Mesothelial cell of epicardium (in vitro differentiated cells): ENCODE results near the gene CENPT. TPM values are rescaled to one million over a fixed set of nuclear protein-coding genes. Genes with fewer than 3 reads are reported as not detected.

Experiments used
- DNase-seq, 2 experiments: peaks; one replicate each; pipeline ENCODE4 v3.0.0; 2021; ENCODE audit warnings: low spot score in 2 of 2; ENCODE audit not compliant: unreplicated experiment in 2 of 2
- H3K27ac Mint-ChIP-seq: 2 replicates; pipeline ENCODE4 v1.8.0; 2021; ENCODE audit warnings: mixed read lengths
- H3K27me3 Mint-ChIP-seq: 2 replicates; pipeline ENCODE4 v1.8.0; 2021; ENCODE audit warnings: low read depth, mixed read lengths
- H3K36me3 Mint-ChIP-seq: 2 replicates; pipeline ENCODE4 v1.8.0; 2021; ENCODE audit warnings: mixed read lengths
- H3K4me1 Mint-ChIP-seq: 2 replicates; pipeline ENCODE4 v1.8.0; 2021; ENCODE audit warnings: mixed read lengths
- H3K4me3 Mint-ChIP-seq: 2 replicates; pipeline ENCODE4 v1.8.0; 2021; ENCODE audit warnings: mild to moderate bottlenecking, moderate library complexity, mixed read lengths
- H3K9me3 Mint-ChIP-seq: 2 replicates; pipeline ENCODE4 v1.8.0; 2021; ENCODE audit warnings: mixed read lengths
- CTCF ChIP-seq: fragments of 200-600 bp; sonication (generic); IDR thresholded peaks from one replicate; pipeline ENCODE4 v1.5.0; 2021; ENCODE audit warnings: antibody characterized with exemption; ENCODE audit not compliant: unreplicated experiment
- total RNA-seq: library from RNA; stranded (reverse); gene quantifications from 3 replicates; pipeline ENCODE4 v1.2.1, GENCODE V29; 2021

CENPT gene
- total RNA-seq, 1 donor from 2014 or later = 73.8 TPM

GRCh38 chr16:67853670-67854069 lies 6.2 kb upstream of the CENPT start:
- peaks cover 6% of the 10 kb centered on the region for H3K36me3 Mint-ChIP-seq
- no peak overlapping the region for H3K4me3 Mint-ChIP-seq
- peaks cover 12% of the 10 kb centered on the region for H3K4me1 Mint-ChIP-seq

GRCh38 chr16:67848118-67848517 lies 625 bp upstream of the CENPT start:
- H3K4me1 Mint-ChIP-seq = peaks cover 40% of the 10 kb centered on the region
- no peak for TF ChIP-seq CTCF
- no peaks in the 10 kb centered on the region for H3K27me3 Mint-ChIP-seq
- peak overlapping the region; percentile 98 for H3K27ac Mint-ChIP-seq
- H3K9me3 Mint-ChIP-seq = no peaks in the 10 kb centered on the region
- DNase-seq = no peak
- peaks cover 3% of the 10 kb centered on the region for H3K36me3 Mint-ChIP-seq
- H3K4me3 Mint-ChIP-seq = peak overlapping the region; percentile 81

More at GRCh38 chr16:67853670-67854069, 6.2 kb upstream of the CENPT start:
- Mint-ChIP-seq H3K9me3 (no peaks in the 10 kb centered on the region), H3K27me3 (no peaks in the 10 kb centered on the region), H3K27ac (no peak overlapping the region)
- no peak for DNase-seq
- no peak for TF ChIP-seq CTCF

- H3K27me3 Mint-ChIP-seq = no peaks in the 10 kb centered on the region
- peak within 1 kb of the TSS; percentile 81 for H3K4me3 Mint-ChIP-seq
- peak within 1 kb of the TSS; percentile 98 for H3K27ac Mint-ChIP-seq
- H3K9me3 Mint-ChIP-seq = no peaks in the 10 kb centered on the region
- H3K4me1 Mint-ChIP-seq = peaks cover 46% of the 10 kb centered on the region
- no peak for TF ChIP-seq CTCF
- peaks cover 3% of the 10 kb centered on the region for H3K36me3 Mint-ChIP-seq
- peak; percentile 94 to 95 for DNase-seq
Measured at GRCh38 chr16:67846320-67847063, 1.0 kb downstream of the CENPT start, which contains the start of gene NUTF2. TSS of gene NUTF2 (plus strand) at chr16:67846933. CDS start at chr16:67865131, 18,198 bp downstream.

GRCh38 chr16:67846063-67846319 lies 1.5 kb downstream of the CENPT start:
- no peak for TF ChIP-seq CTCF
- H3K4me1 Mint-ChIP-seq = peaks cover 50% of the 10 kb centered on the region
- H3K36me3 Mint-ChIP-seq = peaks cover 3% of the 10 kb centered on the region

GRCh38 chr16:67845291-67846062 lies 2.0 kb downstream of the CENPT start:
- Mint-ChIP-seq H3K27me3 (no peaks in the 10 kb centered on the region), H3K36me3 (peaks cover 3% of the 10 kb centered on the region), H3K4me1 (peaks cover 50% of the 10 kb centered on the region), H3K4me3 (peak overlapping the region; percentile 81), H3K27ac (peak overlapping the region; percentile 97), H3K9me3 (no peaks in the 10 kb centered on the region)
- no peak for DNase-seq
- no peak for TF ChIP-seq CTCF

More at GRCh38 chr16:67846063-67846319, 1.5 kb downstream of the CENPT start:
- Mint-ChIP-seq H3K4me3 (peak overlapping the region; percentile 81), H3K27ac (peak overlapping the region; percentile 97), H3K27me3 (no peaks in the 10 kb centered on the region), H3K9me3 (no peaks in the 10 kb centered on the region)
- DNase-seq = no peak
